GM19239 (cell line): ENCODE results near the gene TMEM154.
"Not testable (repeated sequence)": the region's sequence is repeated elsewhere in the genome, so short reads cannot be mapped to it uniquely, and the experiment has no call there.

Experiments used
- DNase-seq: peaks from one replicate; pipeline ENCODE4 v3.0.0; 2011; ENCODE audit warnings: low spot score; ENCODE audit not compliant: insufficient read length
- FAIRE-seq: peaks from 2 replicates; lab custom pipeline; 2011; peaks lifted over from hg19 to GRCh38; lab: Jason Lieb, UNC

TMEM154 gene

DNA sequence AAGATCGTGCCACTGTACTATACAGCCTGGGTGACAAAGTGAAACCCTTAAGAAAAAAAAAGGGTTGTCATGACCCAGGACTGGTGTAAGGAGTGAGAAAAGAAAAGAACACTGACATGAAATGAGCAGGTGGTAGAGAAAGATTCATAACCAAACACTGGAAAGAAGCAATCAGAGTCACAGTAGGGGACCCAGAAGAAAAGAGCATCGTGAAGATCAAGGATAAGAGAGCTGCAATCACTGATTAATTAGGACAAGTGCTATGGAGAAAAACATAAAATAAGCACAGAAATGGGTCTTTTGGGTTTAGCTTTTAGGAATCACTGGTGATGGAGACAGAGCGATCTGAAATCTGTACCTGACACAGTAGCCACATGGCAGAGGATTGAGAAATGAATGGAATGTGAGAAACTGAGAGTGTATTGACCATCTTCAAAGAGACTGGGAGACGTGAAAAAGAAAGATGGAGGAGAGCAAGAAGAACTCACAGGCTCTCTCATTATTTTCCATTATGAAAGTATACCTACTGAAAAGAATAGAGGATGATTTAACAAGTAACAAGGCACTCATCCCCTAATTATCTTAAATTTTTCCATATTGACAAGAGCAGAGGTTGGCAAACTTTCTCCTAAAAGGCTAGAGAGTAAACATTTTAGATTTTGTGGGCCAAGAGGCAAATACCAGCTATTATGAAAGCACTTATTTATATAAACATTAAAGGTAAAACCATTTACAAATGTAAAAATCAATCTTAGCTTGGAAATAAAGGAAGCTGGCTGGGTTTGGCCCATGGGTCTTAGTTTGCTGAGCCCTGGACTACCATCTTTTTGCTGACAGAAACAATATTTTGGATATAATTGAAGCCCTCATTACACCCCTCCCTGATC lies 7.3 kb downstream of the TMEM154 start:
- no peak for DNase-seq
- FAIRE-seq = peak; percentile 54

DNA sequence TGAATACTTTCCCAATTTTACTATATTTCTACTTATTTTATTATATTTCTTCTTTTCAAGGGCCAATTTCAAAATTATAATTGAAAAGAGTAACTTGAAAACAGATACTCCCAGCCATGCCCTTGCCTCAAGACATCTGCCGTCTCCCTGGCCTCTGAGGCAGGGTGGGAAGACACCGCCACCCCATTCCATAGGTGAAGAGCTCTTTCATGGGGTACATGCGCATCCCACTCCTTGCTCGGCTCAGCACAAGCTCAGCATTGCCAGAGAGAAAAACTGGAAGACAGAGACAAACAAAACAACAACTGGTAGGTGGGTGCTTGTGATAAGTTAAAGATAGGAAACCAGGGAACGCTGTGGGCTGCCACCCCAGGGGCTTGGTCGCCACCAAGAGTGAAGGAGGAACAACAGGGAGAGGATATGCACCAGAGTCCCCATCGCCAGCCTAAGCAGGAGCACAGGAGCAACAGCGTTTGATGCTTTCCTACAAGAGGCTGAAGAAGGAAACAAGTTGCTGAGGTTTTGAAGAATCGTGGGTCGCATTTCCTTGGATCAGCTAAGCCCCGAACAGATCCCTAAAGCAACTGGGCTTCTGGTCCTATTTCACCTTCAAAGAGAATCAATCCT lies 11.3 kb downstream of the TMEM154 start:
- DNase-seq (no peak), FAIRE-seq (peak; percentile 31)

DNA sequence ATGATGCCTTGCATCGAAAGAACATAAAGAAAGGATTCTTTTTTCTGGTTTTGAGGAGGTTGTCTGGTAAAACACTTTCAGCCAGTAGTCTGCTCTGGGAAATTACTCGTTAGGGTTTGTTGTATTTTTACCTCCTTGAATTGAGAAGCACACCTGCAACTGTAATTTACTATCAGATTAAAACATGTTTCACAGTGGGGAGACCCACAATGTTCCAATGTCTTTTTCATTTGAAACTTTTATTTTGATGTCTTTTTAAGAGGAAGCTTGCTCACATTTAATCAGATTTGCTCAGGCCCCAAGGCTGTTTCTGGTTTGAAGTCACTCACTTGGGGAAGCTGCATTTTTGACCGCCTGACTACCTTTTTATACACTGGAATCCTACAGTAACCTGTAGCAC lies 12.0 kb downstream of the TMEM154 start:
- FAIRE-seq (no peak), DNase-seq (no peak)

DNA sequence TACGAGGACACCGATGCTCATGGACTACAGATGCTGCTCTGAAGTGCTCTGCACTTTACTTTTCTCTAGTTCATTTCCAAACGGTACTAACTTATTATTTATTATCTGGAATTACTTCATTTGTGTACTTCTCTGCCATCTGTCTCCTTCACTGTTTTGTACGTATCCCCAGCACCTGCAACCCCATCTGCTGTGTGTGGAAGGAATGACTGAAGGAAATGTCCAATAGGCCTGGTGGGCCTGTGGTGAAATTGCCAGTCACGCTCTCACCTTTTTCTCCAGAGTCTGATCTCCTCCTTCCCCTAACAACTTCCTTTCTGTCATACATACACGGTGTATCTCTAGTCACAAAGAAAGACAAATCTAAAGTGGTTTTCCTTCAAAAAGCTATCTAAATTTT lies 12.9 kb downstream of the TMEM154 start:
- FAIRE-seq = no peak
- DNase-seq = no peak

DNA sequence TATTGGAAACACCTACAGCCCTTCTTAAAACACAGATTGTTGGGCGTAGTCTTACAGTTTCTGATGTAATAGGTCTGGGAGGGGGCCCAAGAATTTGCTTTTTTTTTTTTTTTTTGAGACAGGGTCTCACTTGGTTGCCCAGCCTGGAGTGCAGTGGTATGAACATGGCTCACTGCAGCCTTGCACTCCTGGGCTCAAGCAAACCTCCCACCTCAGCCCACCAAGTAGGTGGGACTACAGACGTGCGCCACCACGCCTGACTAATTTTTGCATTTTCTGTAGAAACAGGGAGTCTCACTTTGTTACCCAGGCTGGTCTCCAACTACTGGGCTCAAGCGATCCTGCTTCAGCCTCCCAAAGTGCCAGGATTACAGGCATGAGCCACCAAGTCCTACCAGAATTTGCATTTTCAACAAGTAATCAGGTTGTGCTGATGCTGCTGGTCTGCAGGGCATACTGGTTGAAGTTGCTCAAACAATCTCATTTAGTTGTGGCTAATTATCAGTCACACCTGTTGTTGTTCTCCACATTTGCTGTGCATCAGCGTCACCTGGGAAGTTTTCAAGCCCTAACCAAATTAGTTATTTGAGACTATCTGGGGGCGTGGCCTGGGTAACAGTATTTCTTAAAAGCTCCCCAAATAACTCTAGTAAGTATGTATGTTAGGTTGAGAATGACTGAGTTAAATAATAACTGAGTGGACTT lies 14.0 kb downstream of the TMEM154 start:
- FAIRE-seq = peak; percentile 96

DNA sequence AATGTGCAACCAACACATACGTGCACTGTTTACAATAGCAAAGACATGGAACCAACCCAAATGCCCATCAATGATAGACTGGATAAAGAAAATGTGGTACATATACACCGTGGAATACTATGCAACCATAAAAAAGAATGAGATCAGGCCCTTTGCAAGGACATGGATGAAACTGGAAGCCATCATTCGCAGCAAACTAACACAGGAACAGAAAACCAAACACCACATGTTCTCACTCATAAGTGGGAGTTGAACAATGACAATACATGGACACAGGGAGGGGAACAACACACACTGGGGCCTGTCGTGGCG lies 15.8 kb downstream of the TMEM154 start:
- FAIRE-seq = peak; percentile 52
- not testable (repeated sequence) for DNase-seq

More for the DNA sequence above, 14.0 kb downstream of the TMEM154 start:
- no peak for DNase-seq

DNA sequence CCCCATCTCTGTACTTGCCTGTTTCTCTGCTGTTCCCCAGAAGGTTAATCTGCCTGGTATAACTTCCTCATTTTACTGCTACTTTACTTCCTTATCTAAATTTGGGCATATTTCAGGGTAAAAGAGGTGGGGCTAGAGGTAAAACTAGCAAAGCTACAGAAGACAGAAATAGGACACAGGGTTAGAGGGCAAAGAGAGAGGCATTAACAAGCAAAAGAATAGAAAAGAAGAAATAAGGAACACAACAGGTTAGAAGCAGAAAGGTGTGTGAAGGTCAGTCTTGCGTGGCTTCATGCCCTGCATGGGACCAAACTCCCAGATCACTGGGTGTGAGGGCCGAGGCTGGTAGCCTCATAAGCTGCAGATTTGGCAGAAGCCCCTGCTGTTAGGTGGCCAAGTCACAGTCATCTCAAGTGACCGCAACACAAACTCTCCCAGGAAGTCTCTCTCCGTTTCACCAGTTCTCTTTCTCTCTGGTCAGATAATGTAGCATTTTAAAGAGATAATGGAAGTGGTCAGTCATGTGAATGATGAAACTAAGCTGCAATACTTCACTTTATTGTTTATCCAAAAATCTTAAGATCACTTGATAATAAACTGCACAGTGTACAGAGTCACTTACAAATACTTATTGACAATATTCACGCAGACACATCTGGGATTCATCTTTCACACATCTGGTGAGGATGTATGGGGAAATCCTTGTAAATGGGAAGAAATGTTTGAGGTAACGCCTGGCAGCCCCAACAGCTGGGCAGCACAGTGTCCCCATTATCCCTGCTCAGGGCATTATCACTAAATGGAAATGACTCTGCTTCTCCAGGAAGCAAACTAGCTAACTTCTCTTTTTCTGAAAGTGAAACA lies 16.4 kb downstream of the TMEM154 start:
- FAIRE-seq = peak; percentile 97
- DNase-seq = no peak

DNA sequence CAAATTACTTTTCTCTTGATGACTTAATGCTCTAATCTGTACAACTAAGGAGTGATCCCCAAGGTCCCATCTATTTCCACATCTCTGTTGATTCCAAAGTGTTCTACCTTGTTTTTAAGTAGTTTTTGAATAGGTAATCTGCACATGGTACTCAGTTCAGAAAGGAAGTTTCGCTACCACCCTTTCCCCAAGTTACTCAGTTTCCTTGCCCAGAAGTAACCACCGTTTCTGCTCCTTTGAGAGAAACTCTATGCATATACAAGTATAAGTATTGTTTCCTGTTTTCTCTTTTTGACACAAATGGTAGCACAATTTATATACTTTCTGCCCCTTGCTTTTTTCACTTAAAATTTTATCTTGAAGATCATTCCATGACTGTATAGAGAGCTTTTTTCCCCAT lies 18.1 kb downstream of the TMEM154 start:
- no peak for DNase-seq
- peak; percentile 93 for FAIRE-seq

DNA sequence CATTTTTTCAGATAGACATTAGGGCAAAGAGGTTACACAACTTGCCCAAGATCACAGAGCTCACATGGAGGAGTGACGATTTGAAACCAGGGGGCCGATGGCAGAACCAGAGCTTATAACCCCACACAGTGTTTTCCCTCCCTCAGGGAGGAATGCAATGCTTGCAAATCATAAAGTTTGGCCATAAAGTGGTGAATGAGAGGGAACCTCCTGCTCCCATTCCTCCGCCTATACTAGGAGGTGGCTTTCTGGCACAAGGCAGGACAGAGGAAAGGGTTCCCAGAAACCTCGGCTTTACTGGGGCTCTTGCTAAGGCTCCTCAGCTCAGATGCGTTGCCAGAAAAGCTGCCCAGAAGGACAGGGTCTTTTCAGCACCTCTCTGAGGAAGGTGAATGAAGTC lies 19.3 kb downstream of the TMEM154 start:
- no peak for DNase-seq

DNA sequence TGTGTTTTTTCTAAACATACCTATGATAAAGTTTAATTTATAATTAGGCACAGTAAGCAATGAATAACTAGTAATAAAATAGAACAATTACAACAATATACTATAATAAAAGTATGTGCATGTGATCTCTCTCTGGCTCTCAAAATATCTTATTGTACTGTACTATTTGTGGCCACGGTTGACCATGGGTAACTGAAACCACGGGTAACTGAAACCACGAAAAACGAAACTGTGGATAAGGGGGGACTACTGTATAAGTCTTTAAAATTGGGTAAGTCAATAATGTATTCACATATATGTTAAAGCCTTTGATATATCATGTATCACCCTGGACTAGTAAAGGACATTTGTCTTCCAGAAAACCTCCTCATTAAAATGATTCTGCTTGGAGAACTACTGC lies 20.0 kb downstream of the TMEM154 start:
- FAIRE-seq (peak; percentile 86), DNase-seq (no peak)

More for the DNA sequence above, 19.3 kb downstream of the TMEM154 start:
- no peak for FAIRE-seq

DNA sequence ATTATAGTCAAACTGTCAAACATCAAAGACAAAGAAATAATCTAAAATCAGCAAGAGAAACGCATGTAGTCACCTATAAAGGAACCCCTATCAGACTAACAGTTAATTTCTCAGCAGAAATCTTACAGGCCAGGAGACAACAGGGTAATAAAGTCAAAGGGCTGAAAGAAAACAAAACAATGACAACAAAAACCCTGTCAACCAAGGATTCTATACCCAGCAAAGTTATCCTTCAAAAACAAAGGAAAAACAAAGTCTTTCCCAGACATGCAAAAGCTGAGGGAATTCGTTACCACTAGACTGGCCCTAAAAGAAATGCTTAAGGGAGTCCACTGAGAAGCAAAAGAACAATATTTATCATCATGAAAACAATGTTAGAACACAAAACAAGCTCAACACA lies 22.1 kb downstream of the TMEM154 start:
- FAIRE-seq (no peak), DNase-seq (no peak)

DNA sequence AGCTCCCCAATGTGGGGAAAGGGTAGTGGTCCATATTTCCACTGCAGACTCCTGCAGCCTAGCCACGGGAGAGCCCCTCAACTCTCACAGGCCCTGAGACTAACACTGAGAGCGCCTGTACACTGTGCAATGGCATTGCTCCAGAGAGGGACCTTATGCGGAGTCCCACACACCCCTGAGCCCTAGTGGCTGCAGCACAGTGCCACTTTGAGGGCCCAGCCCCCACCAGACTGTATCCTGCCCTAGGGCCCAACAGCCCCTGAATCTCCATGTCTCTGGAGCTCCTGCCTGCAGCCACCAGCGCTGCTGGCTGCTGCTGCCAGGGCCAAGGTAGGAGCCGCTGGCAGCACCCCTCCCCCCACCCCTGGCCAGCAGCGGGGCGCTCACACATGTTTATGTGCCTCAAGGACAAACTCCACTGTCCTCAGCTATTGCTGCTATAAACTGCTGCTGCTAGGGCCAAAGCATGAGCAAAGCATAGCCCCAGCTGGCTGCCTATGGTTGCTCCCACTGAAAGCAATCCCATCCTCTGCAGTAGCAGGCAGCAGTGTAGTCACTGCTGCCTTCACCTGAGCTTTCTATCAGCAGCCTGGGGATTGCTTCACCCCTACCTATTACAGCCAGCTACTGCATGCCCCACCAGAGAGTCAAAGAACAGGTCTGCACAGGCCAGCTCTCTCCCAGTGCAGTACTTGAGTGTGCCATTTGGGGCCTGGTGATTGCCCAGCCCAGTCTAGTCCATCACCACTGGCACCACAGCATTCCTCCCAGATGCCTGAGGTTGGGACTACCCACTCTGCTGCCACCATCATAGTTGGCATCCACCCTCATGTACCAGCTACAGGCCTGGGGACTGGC lies 24.3 kb downstream of the TMEM154 start:
- FAIRE-seq = no peak

DNA sequence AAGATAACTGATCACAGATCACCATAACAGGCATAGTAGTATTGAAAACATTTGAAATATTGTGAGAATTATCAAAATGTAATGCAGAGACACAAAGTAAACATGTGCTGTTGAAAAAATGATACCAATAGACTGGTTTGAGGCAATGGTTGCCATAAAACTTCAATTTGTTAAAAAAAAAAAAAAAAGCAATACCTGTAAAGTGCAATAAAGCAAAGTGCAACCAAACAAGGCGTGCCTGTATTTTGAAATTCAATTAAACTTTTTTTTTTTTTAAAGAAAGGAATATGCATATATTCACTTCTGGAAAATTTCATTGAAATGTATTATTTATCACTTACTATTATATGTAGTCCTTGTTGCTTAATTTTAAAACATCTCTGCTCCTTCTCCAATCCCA lies 27.7 kb downstream of the TMEM154 start:
- DNase-seq (no peak), FAIRE-seq (no peak)

More for the DNA sequence above, 24.3 kb downstream of the TMEM154 start:
- no peak for DNase-seq

DNA sequence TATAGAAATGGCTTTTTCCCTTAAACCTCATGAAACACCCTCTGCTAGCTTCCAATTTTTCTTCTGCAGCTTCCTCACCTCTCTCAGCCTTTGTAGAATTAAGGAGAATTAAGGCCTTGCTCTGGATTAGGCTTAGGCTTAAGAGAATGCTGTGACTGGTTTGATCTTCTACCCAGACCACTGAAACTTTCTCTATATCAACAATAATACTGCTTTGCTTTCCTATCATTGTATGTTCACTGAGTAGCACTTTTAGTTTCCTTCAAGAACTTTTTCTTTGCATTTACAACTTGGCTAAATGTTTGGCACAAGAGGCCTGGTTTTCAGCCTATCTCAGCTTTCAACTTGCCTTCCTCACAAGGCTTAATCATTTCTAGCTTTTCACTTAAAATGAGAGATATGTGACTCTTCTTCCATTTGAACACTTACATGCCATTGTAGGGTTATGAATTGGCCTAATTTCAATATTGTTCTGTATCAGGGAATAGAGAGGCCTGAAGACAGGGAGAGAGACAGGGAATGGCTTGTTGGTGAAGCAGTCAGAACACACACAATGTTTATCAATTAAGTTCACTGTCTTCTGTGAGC lies 28.2 kb downstream of the TMEM154 start:
- peak; percentile 75 for FAIRE-seq
- no peak for DNase-seq

DNA sequence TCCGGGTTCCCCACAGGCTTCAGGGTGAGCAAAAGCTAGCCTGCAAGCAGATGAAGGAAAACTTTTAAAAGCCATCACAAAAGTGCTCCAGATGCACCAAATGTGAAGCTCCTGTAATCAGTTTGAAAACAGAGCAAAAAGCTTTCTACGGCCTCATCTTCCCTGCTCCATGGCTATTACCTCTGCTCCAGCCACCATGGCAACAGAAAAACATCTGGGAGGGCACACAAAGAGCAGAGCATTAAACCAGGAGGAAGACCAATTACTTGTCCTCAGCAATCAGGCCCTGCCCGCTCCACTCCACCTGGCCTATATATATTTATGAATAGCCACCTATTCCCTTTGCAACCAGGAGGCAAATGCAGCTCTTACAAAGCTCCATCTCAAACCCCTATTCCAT lies 33.6 kb downstream of the TMEM154 start:
- FAIRE-seq (no peak), DNase-seq (no peak)

DNA sequence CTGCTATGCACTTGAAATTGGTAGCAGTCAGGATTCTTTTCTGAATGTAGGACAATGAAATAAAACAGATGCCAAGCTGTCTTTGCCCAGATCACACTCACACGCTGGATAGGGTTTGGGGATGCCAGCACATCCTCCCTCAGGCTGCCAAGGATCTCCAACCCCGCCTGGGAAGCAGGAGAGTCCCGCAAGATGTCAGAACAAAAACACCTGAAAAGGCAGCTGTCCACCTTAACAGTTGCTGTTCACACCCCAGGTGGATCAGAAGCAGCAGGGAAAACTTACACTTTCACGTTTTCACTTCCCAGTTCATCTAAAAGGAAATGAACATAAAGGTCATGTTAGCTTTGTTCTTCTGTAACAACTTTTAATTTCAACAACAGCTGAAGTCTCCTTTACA lies 35.7 kb downstream of the TMEM154 start:
- DNase-seq (no peak), FAIRE-seq (no peak)

DNA sequence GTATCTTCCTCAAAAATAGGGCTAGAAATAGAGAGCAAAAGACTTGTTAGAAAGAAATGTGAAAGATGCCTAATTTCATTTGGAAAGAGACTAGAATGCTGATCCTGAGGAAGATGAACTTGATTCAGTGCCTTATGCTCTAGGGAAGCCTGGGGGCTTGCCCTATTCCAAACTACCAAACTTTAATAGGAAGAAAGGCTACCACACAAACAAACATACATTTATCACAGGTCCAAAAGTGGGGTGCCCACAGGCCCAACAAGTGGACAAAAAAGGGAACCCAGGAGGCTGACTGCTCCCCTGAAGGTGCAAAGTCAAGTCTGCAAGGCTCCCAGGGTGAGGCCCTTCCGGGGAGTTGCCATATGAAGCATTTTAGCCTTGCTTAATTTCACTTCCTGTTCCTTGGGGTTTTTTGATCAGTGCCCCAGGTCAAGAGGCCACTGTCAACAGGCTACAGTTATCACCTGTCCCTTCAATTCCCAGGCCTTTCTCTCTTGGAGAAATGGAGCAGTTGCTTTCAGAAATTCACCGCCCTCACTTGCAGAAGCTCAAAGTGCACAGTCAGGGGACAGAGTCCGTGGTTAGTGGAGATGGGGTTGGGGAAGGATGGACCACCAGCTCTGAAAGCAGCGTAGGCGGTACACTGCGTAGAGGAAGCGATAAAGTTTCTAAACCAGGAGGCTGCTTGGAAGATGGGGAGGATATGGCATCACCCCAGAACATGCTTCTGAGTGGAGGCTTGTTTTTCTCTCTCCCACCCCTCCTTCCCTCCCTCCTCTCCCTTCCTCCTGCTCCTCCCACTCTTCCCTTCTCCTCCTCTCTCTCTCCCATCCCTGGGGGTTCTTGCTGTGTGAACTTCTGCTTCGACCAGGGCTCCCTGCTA lies 36.4 kb downstream of the TMEM154 start:
- peak; percentile 45 for DNase-seq
- peak; percentile 99 for FAIRE-seq
